A549 (cell line): Measurements from ENCODE around the gene TOMM40.
"Not testable (repeated sequence)": the region's sequence is repeated elsewhere in the genome, so short reads cannot be mapped to it uniquely, and the experiment has no call there.

Experiments
- CBX8 ChIP-seq: fragments of 200-600 bp; sonication (generic); IDR thresholded peaks from 2 replicates; pipeline ENCODE4 v1.6.1; 2016
- CHD2 ChIP-seq: fragments of 150-350 bp; IDR thresholded peaks from 2 replicates; pipeline ENCODE4 v1.6.1; 2014; ENCODE audit warnings: low read length; ENCODE audit not compliant: partially characterized antibody
- CTCF ChIP-seq: fragments of >200 bp; sonication (Bioruptor Twin); formaldehyde crosslinking; IDR thresholded peaks from 3 replicates; pipeline ENCODE4 v1.5.1; 2016
- MAFK ChIP-seq: fragments of 450-650 bp; IDR thresholded peaks from 2 replicates; pipeline ENCODE4 v1.6.1; 2014; ENCODE audit not compliant: partially characterized antibody
- POLR2A ChIP-seq: IDR thresholded peaks from 2 replicates; pipeline ENCODE4 v1.6.1; 2012; ENCODE audit warnings: mild to moderate bottlenecking, low read length
- POLR2AphosphoS2 ChIP-seq: conservative IDR thresholded peaks from 2 replicates; pipeline ENCODE4 v1.6.1; 2012; ENCODE audit warnings: low read length, improper control_type of control experiment, inconsistent platforms
- RARB ChIP-seq: fragments of 250-450 bp; sonication (Bioruptor Pico); IDR thresholded peaks from 2 replicates; pipeline ENCODE4 v1.8.0; 2021; ENCODE audit warnings: mild to moderate bottlenecking, moderate library complexity
- TF ChIP-seq, protein P1 (sequence below): fragments of >200 bp; sonication (Bioruptor Twin); formaldehyde crosslinking; IDR thresholded peaks from 3 replicates; pipeline ENCODE4 v1.6.1; 2016

DNA sequence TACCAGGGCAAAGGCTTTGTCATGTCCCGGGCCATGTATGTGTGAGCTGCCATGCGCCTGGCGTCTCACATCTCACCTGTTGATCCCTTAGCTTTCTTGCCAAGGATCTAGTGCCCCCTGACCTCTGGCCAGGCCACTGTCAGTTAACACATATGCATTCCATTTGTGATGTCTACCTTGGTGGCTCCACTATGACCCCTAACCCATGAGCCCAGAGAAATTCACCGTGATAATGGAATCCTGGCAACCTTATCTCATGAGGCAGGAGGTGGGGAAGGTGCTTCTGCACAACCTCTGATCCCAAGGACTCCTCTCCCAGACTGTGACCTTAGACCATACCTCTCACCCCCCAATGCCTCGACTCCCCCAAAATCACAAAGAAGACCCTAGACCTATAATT, 2.7 kb upstream of the TOMM40 start:
- TF ChIP-seq CTCF; RARB (CRISPR knock-in tag); POLR2AphosphoS2; POLR2A; CBX8; MAFK; CHD2: not testable (repeated sequence)
- TF ChIP-seq, protein P1, sequence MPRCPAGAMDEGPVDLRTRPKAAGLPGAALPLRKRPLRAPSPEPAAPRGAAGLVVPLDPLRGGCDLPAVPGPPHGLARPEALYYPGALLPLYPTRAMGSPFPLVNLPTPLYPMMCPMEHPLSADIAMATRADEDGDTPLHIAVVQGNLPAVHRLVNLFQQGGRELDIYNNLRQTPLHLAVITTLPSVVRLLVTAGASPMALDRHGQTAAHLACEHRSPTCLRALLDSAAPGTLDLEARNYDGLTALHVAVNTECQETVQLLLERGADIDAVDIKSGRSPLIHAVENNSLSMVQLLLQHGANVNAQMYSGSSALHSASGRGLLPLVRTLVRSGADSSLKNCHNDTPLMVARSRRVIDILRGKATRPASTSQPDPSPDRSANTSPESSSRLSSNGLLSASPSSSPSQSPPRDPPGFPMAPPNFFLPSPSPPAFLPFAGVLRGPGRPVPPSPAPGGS, result not testable (repeated sequence)
